ENCODE measurements around the gene PDE11A. TPM values are rescaled to one million over a fixed set of nuclear protein-coding genes. Genes with fewer than 3 reads are reported as not detected.

Gene PDE11A
- total RNA-seq, 1 experiment from 2014 or later = 0.29 TPM

Other genes with a start within 250 kb of the PDE11A start
- gene RBM45, start 39.7 kb upstream of the PDE11A start, total RNA-seq (2014; rRNA removed; shearing (Covaris generic)) = 19.0 and 19.5 TPM in 2 replicates
- gene OSBPL6, start 121.7 kb upstream of the PDE11A start, total RNA-seq (2014; rRNA removed; shearing (Covaris generic)) = 3.8 and 4.5 TPM in 2 replicates

Data from Daoy (cell line).